Breast epithelium (tissue), 3 donors: ENCODE measurements around the gene HAGH.

Experiments used
- CTCF ChIP-seq, 3 donors: fragments of 450-650 bp; IDR thresholded peaks; one replicate each; pipeline ENCODE4 v1.5.1; 2016 to 2017; ENCODE audit warnings: antibody characterized with exemption in 3 of 3, mild to moderate bottlenecking in 3 of 3, moderate library complexity in 3 of 3
- POLR2AphosphoS5 ChIP-seq, 3 donors: sonication (generic); formaldehyde crosslinking; IDR thresholded peaks; one replicate each; pipeline ENCODE4 v1.6.1; 2017; ENCODE audit warnings: antibody characterized with exemption in 3 of 3

GRCh38 chr16:1768061-1768766 lies 58.4 kb downstream of the HAGH start:
- no peak for TF ChIP-seq CTCF (IDR thresholded peaks at IDR 0.05)
- no peak for TF ChIP-seq POLR2AphosphoS5 (IDR thresholded peaks at IDR 0.05)
